ENCODE measurements around the gene HCAR3. TPM values are rescaled to one million over a fixed set of nuclear protein-coding genes. Genes with fewer than 3 reads are reported as not detected.
"Not testable (repeated sequence)": the region's sequence is repeated elsewhere in the genome, so short reads cannot be mapped to it uniquely, and the experiment has no call there.

HCAR3 gene
- total RNA-seq, 1 experiment from 2014 or later = not detected

- DNase-seq (ENCODE audit: low read depth) = no peak
These were observed 5.8 kb upstream of the HCAR3 start for GRCh38 chr12:122722387-122722786.

DNA sequence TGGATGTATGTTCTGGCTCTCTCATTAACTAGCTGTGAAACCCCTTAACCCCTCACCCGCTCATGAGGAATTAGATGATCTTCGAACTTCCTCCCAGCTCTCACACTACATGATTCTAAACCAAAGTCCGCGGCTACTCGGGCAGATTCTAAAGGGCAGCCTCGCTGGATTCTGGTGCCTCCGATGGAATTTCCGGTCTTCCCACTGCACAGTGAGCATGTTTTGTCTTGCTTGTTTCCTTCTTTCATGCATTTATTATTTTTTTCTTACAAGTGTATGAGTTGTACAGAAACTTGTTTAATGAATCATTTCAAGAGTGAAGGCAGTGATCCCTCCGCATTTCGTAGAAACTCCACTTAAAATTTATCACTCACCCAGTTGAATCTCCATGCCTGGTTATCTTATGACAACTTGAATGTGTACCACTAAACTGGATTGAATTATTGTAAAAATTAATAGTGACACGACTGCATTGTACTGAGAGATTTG, 4.5 kb upstream of the HCAR3 start:
- peak; percentile 28 for DNase-seq (ENCODE audit: low read depth)

- not testable (repeated sequence) for DNase-seq (ENCODE audit: low read depth)
These were observed 1.4 kb downstream of the HCAR3 start for GRCh38 chr12:122715211-122715610.

DNA sequence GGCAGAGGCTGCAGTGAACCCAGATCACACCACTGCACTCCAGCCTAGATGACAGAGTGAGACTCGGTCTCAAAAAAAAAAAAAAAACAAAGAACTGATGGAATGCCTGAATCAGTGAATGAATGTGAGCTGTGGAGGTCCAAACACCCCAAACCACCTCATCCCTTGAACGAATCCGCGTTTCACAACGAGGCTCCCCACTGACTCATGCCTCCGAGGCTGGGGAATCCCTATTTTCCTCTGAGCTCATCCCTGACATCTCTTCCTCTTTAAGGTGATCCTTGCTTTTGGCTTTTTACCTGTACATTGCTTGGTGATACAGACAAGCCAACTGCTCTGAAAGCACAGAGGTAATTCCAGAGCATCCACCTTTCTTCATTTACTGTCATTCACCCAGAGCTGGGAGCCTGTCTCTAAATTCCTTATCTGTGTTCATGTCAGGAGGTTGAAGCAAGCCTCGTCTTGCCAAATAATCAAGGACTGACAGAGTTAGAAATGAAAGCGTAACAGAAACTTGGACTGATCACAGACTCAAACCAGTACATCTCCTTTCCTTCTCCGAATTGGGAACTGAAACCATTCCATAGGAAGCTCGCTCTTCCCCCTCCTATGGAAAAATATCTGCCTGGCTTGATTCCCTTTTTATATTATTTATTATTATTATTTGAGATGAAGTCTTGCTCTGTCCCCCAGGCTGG, 3.0 kb downstream of the HCAR3 start:
- DNase-seq (ENCODE audit: low read depth) = not testable (repeated sequence)

GRCh38 chr12:122711266-122711665, 5.3 kb downstream of the HCAR3 start:
- DNase-seq (ENCODE audit: low read depth) = not testable (repeated sequence)

DNA sequence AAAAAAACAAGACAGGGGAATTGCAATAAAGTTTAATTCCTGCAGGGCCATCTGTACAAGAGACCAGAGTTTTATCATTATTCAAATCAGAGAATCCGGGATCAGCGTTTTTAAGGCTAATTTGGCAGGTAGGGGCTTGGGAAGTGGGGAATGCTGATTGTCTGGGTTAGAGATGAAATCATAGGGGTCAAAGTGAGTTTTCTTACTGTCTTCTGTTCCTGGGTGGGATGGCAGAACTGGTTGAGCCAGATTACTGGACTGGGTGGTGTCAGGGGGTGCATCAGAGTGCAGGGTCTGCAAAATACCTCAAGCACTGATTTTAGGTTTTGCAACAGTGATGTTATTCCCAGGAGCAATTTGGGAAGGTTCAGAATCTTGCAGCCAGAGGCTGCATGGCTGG, 6.3 kb downstream of the HCAR3 start:
- DNase-seq (ENCODE audit: low read depth) = not testable (repeated sequence)

GRCh38 chr12:122709287-122709686, 7.3 kb downstream of the HCAR3 start:
- DNase-seq (ENCODE audit: low read depth) = not testable (repeated sequence)

DNA sequence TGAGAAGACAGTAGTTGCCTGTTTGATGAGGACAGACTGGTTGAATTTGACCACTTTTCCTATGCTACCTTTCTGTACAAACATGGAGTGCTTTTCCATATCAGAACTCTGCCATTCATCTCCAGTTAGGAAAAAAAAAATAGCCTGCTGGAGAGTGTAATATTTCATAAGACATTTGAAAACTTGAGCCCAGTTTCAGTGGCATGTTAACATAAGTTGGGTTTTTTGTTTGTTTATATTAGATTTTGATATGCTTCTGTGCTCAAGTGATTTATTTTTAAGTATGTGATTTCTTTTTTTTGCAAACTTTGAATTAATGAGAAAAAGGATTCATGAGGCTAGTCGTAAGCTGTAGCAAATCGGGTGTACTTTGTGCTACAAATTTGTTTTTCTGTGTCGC, 12.8 kb downstream of the HCAR3 start:
- not testable (repeated sequence) for DNase-seq (ENCODE audit: low read depth)

GRCh38 chr12:122702890-122703611, 13.6 kb downstream of the HCAR3 start, which contains the start of gene HCAR2:
Gene HCAR2 (minus strand): TSS chr12:122703357. CDS start chr12:122703283, 74 bp downstream.
- DNase-seq (ENCODE audit: low read depth) = not testable (repeated sequence)

GRCh38 chr12:122701481-122701880, 15.1 kb downstream of the HCAR3 start:
- not testable (repeated sequence) for DNase-seq (ENCODE audit: low read depth)

- DNase-seq (ENCODE audit: low read depth) = not testable (repeated sequence)
These were observed 16.4 kb downstream of the HCAR3 start for GRCh38 chr12:122700038-122700710.

GRCh38 chr12:122696922-122697321, 19.7 kb downstream of the HCAR3 start:
- not testable (repeated sequence) for DNase-seq (ENCODE audit: low read depth)

- no peak for DNase-seq (ENCODE audit: low read depth)
These were observed 25.0 kb downstream of the HCAR3 start for GRCh38 chr12:122691566-122691965.

GRCh38 chr12:122688291-122688690, 28.3 kb downstream of the HCAR3 start:
- DNase-seq (ENCODE audit: low read depth) = no peak

DNA sequence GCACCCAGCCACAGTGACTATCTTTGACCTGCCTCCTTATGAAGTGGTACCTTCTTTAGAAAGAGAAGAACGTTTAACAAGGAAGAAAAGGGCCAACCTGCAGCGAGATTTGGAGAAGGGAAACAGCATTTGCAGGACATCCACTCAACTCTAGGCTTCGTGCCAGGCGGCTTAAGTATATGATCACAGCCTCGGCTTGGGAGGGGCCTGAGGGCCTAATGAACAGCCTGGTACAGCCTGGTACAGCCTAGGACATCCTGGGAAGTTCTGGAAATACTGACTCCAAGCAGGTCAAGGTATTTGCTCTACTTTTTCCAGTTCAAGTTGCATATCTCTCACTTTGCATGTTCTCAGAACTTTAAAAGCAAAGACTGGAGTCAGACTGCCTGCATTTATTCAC, 29.5 kb downstream of the HCAR3 start:
- no peak for DNase-seq (ENCODE audit: low read depth)

DNA sequence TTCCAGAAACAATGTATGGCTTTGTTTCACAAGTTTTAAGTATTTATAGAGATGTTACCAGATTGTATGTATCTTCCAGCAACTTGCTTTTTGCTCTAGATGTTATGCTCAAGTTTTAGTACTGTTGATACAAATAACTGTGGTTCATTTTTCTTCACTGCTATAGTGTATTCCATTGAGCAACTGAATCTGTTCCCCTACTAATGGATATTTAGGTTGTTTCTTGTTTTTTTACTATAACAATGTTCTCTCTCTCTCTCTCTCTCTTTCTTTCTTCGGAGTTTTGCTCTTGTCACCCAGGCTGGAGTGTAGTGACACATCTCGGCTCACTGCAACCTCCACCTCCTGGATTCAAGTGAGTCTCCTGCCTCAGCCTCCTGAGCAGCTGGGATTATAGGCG, 30.1 kb downstream of the HCAR3 start:
- DNase-seq (ENCODE audit: low read depth) = no peak

- no peak for DNase-seq (ENCODE audit: low read depth)
These were observed 32.3 kb downstream of the HCAR3 start for GRCh38 chr12:122684297-122684813.

DNA sequence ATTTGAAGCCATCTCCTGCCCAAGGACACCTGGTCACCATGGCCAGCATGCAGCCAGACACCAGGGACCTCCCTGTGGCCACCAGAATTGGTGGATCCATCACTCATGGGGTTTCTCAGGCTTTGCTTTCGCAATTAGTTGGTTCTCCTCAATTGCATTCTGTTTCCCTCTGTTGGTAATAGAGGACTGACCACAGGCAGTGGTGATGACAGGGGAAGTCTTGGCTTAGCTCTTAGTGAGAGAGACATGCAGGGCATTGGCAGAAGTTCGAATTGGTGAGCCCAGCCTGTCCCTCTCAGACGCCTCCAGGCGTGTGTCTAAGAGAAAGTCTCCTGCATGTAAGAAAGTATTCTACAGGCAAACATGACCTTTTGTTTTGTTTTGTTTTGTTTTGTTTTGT, 34.8 kb downstream of the HCAR3 start:
- peak; percentile 65 for DNase-seq (ENCODE audit: low read depth)

DNA sequence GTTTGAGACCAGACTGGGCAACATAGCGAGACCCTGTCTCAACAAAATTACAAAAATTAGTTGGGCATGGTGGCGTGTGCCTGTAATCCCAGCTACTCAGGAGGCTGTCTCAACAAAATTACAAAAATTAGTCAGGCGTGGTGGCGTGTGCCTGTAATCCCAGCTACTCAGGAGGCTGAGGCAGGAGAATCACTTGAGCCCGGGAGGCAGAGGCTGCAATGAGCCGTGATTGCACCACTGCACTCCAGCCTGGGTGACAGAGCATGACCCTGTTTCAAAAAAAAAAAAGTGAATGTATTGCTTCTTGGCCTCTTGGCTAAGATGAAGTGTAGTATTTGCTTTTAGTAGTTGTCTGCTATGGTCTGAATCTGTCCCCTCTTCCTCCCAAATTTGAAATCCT, 35.6 kb downstream of the HCAR3 start:
- DNase-seq (ENCODE audit: low read depth) = not testable (repeated sequence)

- not testable (repeated sequence) for DNase-seq (ENCODE audit: low read depth)
These were observed 39.8 kb downstream of the HCAR3 start for GRCh38 chr12:122676781-122677180.

DNA sequence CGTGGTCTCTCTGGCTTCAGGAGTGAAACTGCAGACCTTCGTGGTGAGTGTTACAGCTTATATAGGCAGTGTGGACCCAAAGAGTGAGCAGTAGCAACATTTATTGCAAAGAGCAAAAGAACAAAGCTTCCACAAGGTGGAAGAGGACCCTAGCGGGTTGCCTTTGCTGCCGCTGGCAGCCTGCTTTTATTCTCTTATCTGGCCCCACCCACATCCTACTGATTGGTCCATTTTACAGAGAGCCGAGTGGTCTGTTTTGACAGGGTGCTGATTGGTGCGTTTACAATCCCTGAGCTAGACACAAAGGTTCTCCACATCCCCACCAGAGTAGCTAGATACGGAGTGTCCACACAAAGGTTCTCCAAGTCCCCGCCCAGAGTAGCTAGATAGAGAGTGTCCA, 40.6 kb downstream of the HCAR3 start:
- DNase-seq (ENCODE audit: low read depth) = not testable (repeated sequence)

GRCh38 chr12:122672515-122672914, 44.1 kb downstream of the HCAR3 start:
- DNase-seq (ENCODE audit: low read depth) = no peak

Measured in RPMI7951 (cell line).